Upper lobe of left lung (tissue), 4 donors: ENCODE measurements around the gene LAGE3.

Source experiments
- CTCF ChIP-seq, 6 experiments: fragments of 450-650 bp in 4 of 6; fragments of 200-600 bp in 2 of 6; sonication (generic) in 2 of 6; IDR thresholded peaks; one replicate each; pipeline ENCODE4 v1.5.1; 2016 to 2019; ENCODE audit warnings: antibody characterized with exemption in 6 of 6
- EP300 ChIP-seq, 4 donors: sonication (generic); formaldehyde crosslinking; IDR thresholded peaks; one replicate each; pipeline ENCODE4 v1.5.1; 2017; ENCODE audit warnings: antibody characterized with exemption in 4 of 4, control low read depth in 2 of 4
- POLR2A ChIP-seq, 4 donors: fragments of 450-650 bp; IDR thresholded peaks; one replicate each; pipeline ENCODE4 v1.5.1; 2016 to 2017; ENCODE audit warnings: antibody characterized with exemption in 4 of 4, mild to moderate bottlenecking in 2 of 4
- POLR2AphosphoS5 ChIP-seq, 2 donors: sonication (generic); formaldehyde crosslinking; IDR thresholded peaks; one replicate each; pipeline ENCODE4 v1.5.1; 2017; ENCODE audit warnings: antibody characterized with exemption in 2 of 2

- TF ChIP-seq EP300 (IDR thresholded peaks at IDR 0.05): no peak
- no peak for TF ChIP-seq CTCF (IDR thresholded peaks at IDR 0.05)
- TF ChIP-seq POLR2A (IDR thresholded peaks at IDR 0.05): no peak
- TF ChIP-seq POLR2AphosphoS5 (IDR thresholded peaks at IDR 0.05): no peak
These were observed 8.6 kb downstream of the LAGE3 start for GRCh38 chrX:154470434-154470833.
